Spinal cord (tissue), 10 donors: Measurements from ENCODE around the gene TFAP2B. TPM values are rescaled to one million over a fixed set of nuclear protein-coding genes. Genes with fewer than 3 reads are reported as not detected.

Experiments used
- DNase-seq, 6 donors: peaks; one replicate each; pipeline versions ENCODE4 v3.0.0 to v3.0.0-alpha.2; 2013 to 2015; ENCODE audit warnings: low spot score in 6 of 6, low read depth in 4 of 6
- H3K27ac ChIP-seq: one replicate; pipeline ENCODE4 v1.5.1; 2013; ENCODE audit warnings: low read depth, low read length, control low read depth
- H3K27me3 ChIP-seq: one replicate; pipeline ENCODE4 v1.6.1; 2013; ENCODE audit warnings: low read length; ENCODE audit not compliant: control insufficient read depth, insufficient read depth
- H3K36me3 ChIP-seq: one replicate; pipeline ENCODE4 v1.6.1; 2013; ENCODE audit warnings: low read length; ENCODE audit not compliant: control insufficient read depth, insufficient read depth
- H3K4me1 ChIP-seq: one replicate; pipeline ENCODE4 v1.6.1; 2013; ENCODE audit warnings: low read length; ENCODE audit not compliant: control insufficient read depth, insufficient read depth
- H3K4me3 ChIP-seq: one replicate; pipeline ENCODE4 v1.5.1; 2013; ENCODE audit warnings: low read depth, low read length, control low read depth
- H3K9me3 ChIP-seq: one replicate; pipeline ENCODE4 v1.6.1; 2013; ENCODE audit warnings: low read length; ENCODE audit not compliant: control insufficient read depth, insufficient read depth
- WGBS: methylation state at CpG from one replicate; pipeline ENCODE4 v1.1.5; 2013; ENCODE audit warnings: missing lambda C conversion rate; ENCODE audit not compliant: insufficient coverage; 5-methylcytosine and 5-hydroxymethylcytosine counted together
- polyA plus RNA-seq, 2 donors: library from polyadenylated mRNA; unstranded; fragments of 120-200 nt; gene quantifications; one replicate each; pipeline ENCODE4 v1.2.1, GENCODE V29; 2013; ENCODE audit not compliant: insufficient read length in 2 of 2
- total RNA-seq, 2 donors: library from RNA; depleted of rRNA in 1 of 2; stranded (reverse); fragments of 120-200 nt in 1 of 2; fragments of >200 nt in 1 of 2; gene quantifications; one replicate each; pipeline versions ENCODE4 v1.2.3 to v1.2.4, GENCODE V29; 2013 to 2014
- donor health status: healthy.

Gene TFAP2B
- total and polyA plus RNA-seq, 4 donors = 0.99 to 11.3 (median 6.3) TPM

- 16% methylated on average over 12 of the region's 20 CpGs for WGBS
- peak in 2 of 6 donors; percentile 19 to 36 for DNase-seq
Measured at GRCh38 chr6:50843842-50844241, 25.2 kb downstream of the TFAP2B start.

DNA sequence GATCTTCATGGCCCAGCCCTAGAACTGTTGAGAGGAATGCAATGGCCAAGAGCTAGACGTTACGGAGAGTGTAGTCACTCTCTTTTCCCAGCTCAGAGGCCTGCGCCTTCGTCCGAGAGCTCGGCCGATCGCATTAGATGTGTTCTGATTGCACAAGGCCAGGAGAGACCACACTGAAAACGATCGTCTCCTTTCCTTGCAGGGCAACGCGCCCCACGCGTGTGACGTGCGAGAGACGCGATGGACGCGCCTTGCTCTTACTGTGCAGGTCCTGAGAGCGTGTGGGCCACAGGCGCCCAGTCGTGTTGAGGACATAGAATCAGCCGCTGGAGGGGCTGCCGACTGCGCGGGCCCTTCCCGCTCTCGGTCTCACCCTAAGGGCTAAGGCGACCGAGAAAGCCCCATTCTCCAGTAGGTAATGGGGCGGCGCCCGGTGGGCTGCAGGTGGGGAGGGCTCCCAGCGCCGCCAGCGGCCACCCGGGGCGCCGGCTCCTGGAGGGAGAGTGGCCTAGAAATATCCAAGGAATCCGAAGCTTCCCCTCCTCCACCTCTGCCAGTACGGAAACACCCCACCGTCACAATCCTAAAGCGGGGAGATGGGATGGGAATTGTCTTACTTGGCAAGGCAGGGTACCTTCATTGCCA, 26.9 kb downstream of the TFAP2B start:
- Histone ChIP-seq H3K4me3 (no peak overlapping the region), H3K4me1 (peaks cover 26% of the 10 kb centered on the region), H3K27ac (no peak overlapping the region), H3K9me3 (no peaks in the 10 kb centered on the region), H3K27me3 (peaks cover 98% of the 10 kb centered on the region), H3K36me3 (no peaks in the 10 kb centered on the region)
- DNase-seq = peak in 2 of 6 donors; percentile 32 to 43
- WGBS = 11% methylated on average over 32 of the region's 44 CpGs

More at GRCh38 chr6:50843842-50844241, 25.2 kb downstream of the TFAP2B start:
- Histone ChIP-seq H3K36me3 (no peaks in the 10 kb centered on the region), H3K27ac (no peak overlapping the region), H3K27me3 (peaks cover 97% of the 10 kb centered on the region), H3K4me1 (peaks cover 10% of the 10 kb centered on the region), H3K4me3 (no peak overlapping the region), H3K9me3 (no peaks in the 10 kb centered on the region)

GRCh38 chr6:50846144-50846851, 27.6 kb downstream of the TFAP2B start:
- WGBS = 18% methylated on average over 8 of the region's 16 CpGs
- DNase-seq = peak in 1 of 6 donors; percentile 17

GRCh38 chr6:50846852-50847155, 28.1 kb downstream of the TFAP2B start:
- Histone ChIP-seq H3K27ac (no peak overlapping the region), H3K36me3 (no peaks in the 10 kb centered on the region), H3K27me3 (peaks cover 98% of the 10 kb centered on the region), H3K4me1 (peaks cover 32% of the 10 kb centered on the region), H3K9me3 (no peaks in the 10 kb centered on the region), H3K4me3 (no peak overlapping the region)
- peak in 2 of 6 donors; percentile 29 to 43 for DNase-seq
- 10% methylated on average over 1 of the region's 8 CpGs for WGBS

More at GRCh38 chr6:50846144-50846851, 27.6 kb downstream of the TFAP2B start:
- no peaks in the 10 kb centered on the region for H3K36me3 ChIP-seq
- no peak overlapping the region for H3K27ac ChIP-seq
- H3K4me1 ChIP-seq = peaks cover 32% of the 10 kb centered on the region
- peaks cover 98% of the 10 kb centered on the region for H3K27me3 ChIP-seq
- H3K4me3 ChIP-seq = no peak overlapping the region
- H3K9me3 ChIP-seq = no peaks in the 10 kb centered on the region

DNA sequence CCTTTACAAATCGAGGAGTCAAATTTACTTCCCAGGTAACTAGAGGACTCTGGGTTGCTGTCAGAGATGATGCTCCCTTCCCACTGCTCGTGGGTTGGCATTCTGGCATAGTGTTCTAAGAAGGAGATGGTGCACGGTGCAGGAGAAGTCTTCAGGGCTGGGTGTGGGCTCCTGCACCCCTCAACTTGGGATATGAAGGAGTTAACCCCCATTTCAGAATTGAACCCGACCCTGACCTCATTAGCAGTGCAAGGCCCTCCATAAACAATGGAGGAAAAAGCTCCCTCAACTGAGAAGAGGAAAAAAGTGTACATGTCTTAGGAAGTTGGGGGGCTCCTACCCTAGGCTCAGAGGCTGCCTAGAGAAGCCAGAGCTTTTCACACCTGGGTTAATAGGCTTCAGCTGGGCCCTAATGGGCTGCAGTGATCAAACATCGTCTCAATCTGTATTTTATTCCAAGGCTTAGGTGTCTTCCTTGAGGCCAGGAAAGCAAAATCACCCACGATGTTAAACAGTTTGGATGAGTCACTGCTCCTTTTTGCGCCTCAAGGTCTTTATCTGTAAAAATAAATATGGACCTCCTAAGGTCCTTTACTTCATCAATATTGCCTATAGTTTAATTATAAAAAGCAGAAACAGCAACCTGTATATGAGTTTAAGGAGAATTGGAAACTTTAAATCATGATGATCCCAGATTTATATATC, 29.4 kb downstream of the TFAP2B start:
- Histone ChIP-seq H3K27ac (no peak overlapping the region), H3K36me3 (no peaks in the 10 kb centered on the region), H3K4me3 (no peak overlapping the region), H3K9me3 (no peaks in the 10 kb centered on the region), H3K4me1 (peaks cover 29% of the 10 kb centered on the region), H3K27me3 (peaks cover 96% of the 10 kb centered on the region)
- DNase-seq = peak in 1 of 6 donors; percentile 9
- whole genome bisulfite sequencing = 17% methylated on average over 2 of the region's 7 CpGs

- Histone ChIP-seq H3K9me3 (no peaks in the 10 kb centered on the region), H3K4me3 (no peak overlapping the region)
- WGBS = under 1% methylated on average over 16 of the region's 27 CpGs
Measured at GRCh38 chr6:50848989-50849795, 30.5 kb downstream of the TFAP2B start.

DNA sequence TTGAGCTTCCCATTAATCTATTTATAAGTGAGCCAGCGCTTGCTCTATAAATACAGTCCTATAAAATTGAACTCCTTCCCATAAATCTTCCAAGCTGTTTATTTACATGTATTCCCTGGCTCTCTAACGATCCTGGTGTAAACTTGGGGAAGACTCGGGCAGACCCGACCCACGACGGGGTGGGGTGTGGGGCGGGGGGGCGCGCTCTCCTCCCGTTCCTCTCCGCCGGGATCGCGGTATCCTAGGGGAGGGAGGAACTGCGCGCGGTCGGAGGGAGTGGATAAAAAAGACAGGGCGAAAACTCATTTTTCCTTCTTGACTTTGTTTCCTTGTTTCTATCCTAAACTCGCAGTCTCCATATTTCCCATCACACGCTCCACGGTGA, 31.1 kb downstream of the TFAP2B start:
- Histone ChIP-seq H3K27me3 (peaks cover 81% of the 10 kb centered on the region), H3K4me3 (peak overlapping the region; percentile 24), H3K9me3 (no peaks in the 10 kb centered on the region), H3K36me3 (no peaks in the 10 kb centered on the region), H3K4me1 (peaks cover 27% of the 10 kb centered on the region), H3K27ac (no peak overlapping the region)
- WGBS = 0% methylated on average over 4 of the region's 22 CpGs
- DNase-seq = no peak

More at GRCh38 chr6:50848989-50849795, 30.5 kb downstream of the TFAP2B start:
- DNase-seq = peak in 1 of 6 donors; percentile 33
- Histone ChIP-seq H3K36me3 (no peaks in the 10 kb centered on the region), H3K27me3 (peaks cover 87% of the 10 kb centered on the region), H3K27ac (no peak overlapping the region), H3K4me1 (peaks cover 27% of the 10 kb centered on the region)

- Histone ChIP-seq H3K27ac (no peak overlapping the region), H3K27me3 (peaks cover 74% of the 10 kb centered on the region), H3K9me3 (no peaks in the 10 kb centered on the region), H3K4me3 (peak overlapping the region; percentile 24), H3K36me3 (no peaks in the 10 kb centered on the region), H3K4me1 (peaks cover 26% of the 10 kb centered on the region)
- under 1% methylated on average over 55 of the region's 55 CpGs for WGBS
- DNase-seq = peak in 1 of 6 donors; percentile 81
Measured at GRCh38 chr6:50850223-50851048, 31.8 kb downstream of the TFAP2B start.
